ENCODE results near the gene SLBP. TPM values are rescaled to one million over a fixed set of nuclear protein-coding genes. Genes with fewer than 3 reads are reported as not detected.

SLBP gene
- total RNA-seq, 1 experiment from 2014 or later: 98.3 TPM

GRCh38 chr4:1756893-1757779 is 45.0 kb upstream of the SLBP start:
- H3K27me3 ChIP-seq (ENCODE audit: low read length): no peaks in the 10 kb centered on the region
- CTCF ChIA-PET: interaction anchor here (0.7 kb wide), 1 partner anchor 31 kb away, joined by 7 read pairs; no protein-coding TSS in a partner anchor
- intact Hi-C loops (cut with micrococcal nuclease): no loop called here

GRCh38 chr4:1756079-1756478 is 44.0 kb upstream of the SLBP start:
- DNase-seq (no peak), ATAC-seq (no peak)
- H3K9me3 ChIP-seq (ENCODE audit: low read length): no peaks in the 10 kb centered on the region
- intact Hi-C loops (cut with micrococcal nuclease): no loop called here
- TF ChIP-seq EZH2phosphoT487 (IDR thresholded peaks at IDR 0.05; ENCODE audit: borderline replicate concordance, low read length): no peak
- TF ChIP-seq CTCF (conservative IDR thresholded peaks at IDR 0.05; ENCODE audit: low read depth, low read length): no peak
- H3K4me3 ChIP-seq (ENCODE audit: low read length): no peak overlapping the region
- no peak overlapping the region for H2AFZ ChIP-seq (ENCODE audit: low read length)
- no peaks in the 10 kb centered on the region for H3K9me2 ChIP-seq (replicated peaks; ENCODE audit: low read length)
- no peaks in the 10 kb centered on the region for H3K36me3 ChIP-seq (ENCODE audit: low read depth, low read length)
- no peaks in the 10 kb centered on the region for H3K79me2 ChIP-seq (ENCODE audit: low read length)
- no peaks in the 10 kb centered on the region for H3K27me3 ChIP-seq (ENCODE audit: low read length)
- H3K9ac ChIP-seq (ENCODE audit: low read length): no peak overlapping the region
- ChIA-PET CTCF (no interaction called here), POLR2A (ENCODE audit: unreplicated experiment) (no interaction called here)
- no peaks in the 10 kb centered on the region for H3K4me1 ChIP-seq (ENCODE audit: insufficient read depth, low read length)
- H3F3A ChIP-seq (ENCODE audit: low read length, unreplicated experiment): no peaks in the 10 kb centered on the region
- no TSS peak for BruUV-seq (replicated peaks)
- no peak overlapping the region for H3K27ac ChIP-seq (ENCODE audit: low read length)
- H3K4me2 ChIP-seq (ENCODE audit: low read length): no peak overlapping the region
- no peaks in the 10 kb centered on the region for H4K20me1 ChIP-seq (ENCODE audit: low read length)

More at GRCh38 chr4:1756893-1757779, 45.0 kb upstream of the SLBP start:
- ATAC-seq (no peak), DNase-seq (no peak)
- POLR2A ChIA-PET (ENCODE audit: unreplicated experiment): no interaction called here
- Histone ChIP-seq H2AFZ (ENCODE audit: low read length) (no peak overlapping the region), H3K4me3 (ENCODE audit: low read length) (no peak overlapping the region), H3K9me2 (replicated peaks; ENCODE audit: low read length) (no peaks in the 10 kb centered on the region), H3K4me2 (ENCODE audit: low read length) (no peak overlapping the region), H4K20me1 (ENCODE audit: low read length) (no peaks in the 10 kb centered on the region), H3K79me2 (ENCODE audit: low read length) (no peaks in the 10 kb centered on the region), H3K27ac (ENCODE audit: low read length) (no peak overlapping the region), H3F3A (ENCODE audit: low read length, unreplicated experiment) (no peaks in the 10 kb centered on the region), H3K9me3 (ENCODE audit: low read length) (no peaks in the 10 kb centered on the region), H3K36me3 (ENCODE audit: low read depth, low read length) (no peaks in the 10 kb centered on the region), H3K4me1 (ENCODE audit: insufficient read depth, low read length) (no peaks in the 10 kb centered on the region), H3K9ac (ENCODE audit: low read length) (no peak overlapping the region)
- no TSS peak for BruUV-seq (replicated peaks)
- TF ChIP-seq EZH2 (IDR thresholded peaks at IDR 0.05; ENCODE audit: low read length, unreplicated experiment): no peak

- Histone ChIP-seq H3K4me3 (ENCODE audit: low read length) (no peak overlapping the region), H3K36me3 (ENCODE audit: low read depth, low read length) (no peaks in the 10 kb centered on the region), H3K27ac (ENCODE audit: low read length) (no peak overlapping the region), H4K20me1 (ENCODE audit: low read length) (no peaks in the 10 kb centered on the region), H3K4me1 (ENCODE audit: insufficient read depth, low read length) (no peaks in the 10 kb centered on the region), H2AFZ (ENCODE audit: low read length) (no peak overlapping the region), H3K9me3 (ENCODE audit: low read length) (no peaks in the 10 kb centered on the region), H3F3A (ENCODE audit: low read length, unreplicated experiment) (no peaks in the 10 kb centered on the region), H3K9ac (ENCODE audit: low read length) (no peak overlapping the region), H3K27me3 (ENCODE audit: low read length) (no peaks in the 10 kb centered on the region), H3K4me2 (ENCODE audit: low read length) (no peak overlapping the region), H3K9me2 (replicated peaks; ENCODE audit: low read length) (no peaks in the 10 kb centered on the region), H3K79me2 (ENCODE audit: low read length) (no peaks in the 10 kb centered on the region)
- DNase-seq (no peak), ATAC-seq (no peak)
- intact Hi-C loops (cut with micrococcal nuclease): no loop called here
- TF ChIP-seq EZH2 (IDR thresholded peaks at IDR 0.05; ENCODE audit: low read length, unreplicated experiment): no peak
- TF ChIP-seq CTCF (conservative IDR thresholded peaks at IDR 0.05; ENCODE audit: low read depth, low read length): no peak
- no peak for TF ChIP-seq EZH2phosphoT487 (IDR thresholded peaks at IDR 0.05; ENCODE audit: borderline replicate concordance, low read length)
- CTCF ChIA-PET: no interaction called here
- POLR2A ChIA-PET (ENCODE audit: unreplicated experiment): no interaction called here
- BruUV-seq (replicated peaks): no TSS peak
Observed at GRCh38 chr4:1755297-1755696, 43.2 kb upstream of the SLBP start.
